ENCODE measurements around the gene VIPR2. TPM values are rescaled to one million over a fixed set of nuclear protein-coding genes. Genes with fewer than 3 reads are reported as not detected.

Gene VIPR2
- total and polyA plus RNA-seq, 8 donors = 3.7 to 13.7 (median 10.6) TPM

DNA sequence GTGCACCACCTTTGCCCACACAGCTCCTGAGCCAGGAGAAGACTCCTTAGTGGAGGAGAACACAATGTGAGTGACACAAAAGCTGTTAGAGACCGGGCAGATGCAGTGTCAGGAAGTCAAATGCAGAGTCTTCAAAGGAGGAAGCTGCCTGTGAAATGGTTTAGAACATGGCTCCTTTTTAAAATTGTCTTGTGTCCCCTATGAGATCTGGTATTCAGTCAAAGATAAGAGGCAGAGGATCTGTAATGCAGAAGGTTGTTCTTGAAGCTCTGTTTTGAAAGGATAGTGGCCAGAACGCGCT, 133.0 kb downstream of the VIPR2 start:
- no peak for FAIRE-seq
- no peaks in the 10 kb centered on the region for H3K27me3 ChIP-seq

DNA sequence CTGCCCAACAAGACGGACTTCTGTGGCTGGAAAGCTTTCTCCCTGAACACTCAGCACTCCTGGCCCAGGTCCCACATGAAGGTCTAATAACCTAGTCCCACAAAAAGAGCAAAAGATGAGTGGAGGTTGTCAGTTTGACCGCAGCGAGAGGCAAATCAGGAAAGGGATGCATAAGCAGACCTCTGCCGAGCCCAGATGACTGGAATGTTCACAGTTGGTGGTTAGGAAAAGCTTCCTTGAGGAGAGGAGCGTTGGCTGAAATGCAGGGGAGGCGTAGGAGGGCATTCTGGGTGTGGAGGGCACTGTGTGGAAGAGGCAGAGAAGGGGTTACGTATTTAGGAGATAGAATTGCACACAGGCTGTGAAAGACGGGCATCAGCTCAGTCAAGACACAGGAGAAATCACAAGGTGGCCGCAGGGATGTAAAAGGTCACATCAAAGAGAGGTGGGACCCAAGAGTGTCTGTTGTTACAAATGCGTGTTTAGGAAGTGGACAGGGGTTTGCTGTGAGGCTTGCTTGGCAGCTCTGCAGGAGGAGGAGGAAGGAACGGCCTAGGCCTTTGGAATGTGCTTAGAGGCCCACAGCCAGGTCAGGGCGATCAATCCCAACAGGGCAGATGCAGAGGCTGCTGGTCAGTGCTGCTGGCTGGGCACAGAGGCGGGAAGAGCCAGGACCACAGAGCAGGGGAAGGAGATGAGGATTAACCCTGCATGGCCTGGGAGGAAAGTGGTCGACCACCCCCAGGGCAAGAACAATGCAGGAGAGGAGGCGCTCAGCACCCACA, 133.5 kb downstream of the VIPR2 start:
- Histone ChIP-seq H3K27ac (no peak overlapping the region), H3K4me1 (peaks cover 0 to 5% (median 5%) of the 10 kb centered on the region in 3 donors), H3K9me3 (no peaks in the 10 kb centered on the region), H3K4me3 (no peak overlapping the region), H3K36me3 (no peaks in the 10 kb centered on the region), H3K27me3 (no peaks in the 10 kb centered on the region)
- ATAC-seq = no peak
- DNase-seq = no peak
- intact Hi-C loops (cut with DNase I) = no loop called here
- TF ChIP-seq, protein P1, sequence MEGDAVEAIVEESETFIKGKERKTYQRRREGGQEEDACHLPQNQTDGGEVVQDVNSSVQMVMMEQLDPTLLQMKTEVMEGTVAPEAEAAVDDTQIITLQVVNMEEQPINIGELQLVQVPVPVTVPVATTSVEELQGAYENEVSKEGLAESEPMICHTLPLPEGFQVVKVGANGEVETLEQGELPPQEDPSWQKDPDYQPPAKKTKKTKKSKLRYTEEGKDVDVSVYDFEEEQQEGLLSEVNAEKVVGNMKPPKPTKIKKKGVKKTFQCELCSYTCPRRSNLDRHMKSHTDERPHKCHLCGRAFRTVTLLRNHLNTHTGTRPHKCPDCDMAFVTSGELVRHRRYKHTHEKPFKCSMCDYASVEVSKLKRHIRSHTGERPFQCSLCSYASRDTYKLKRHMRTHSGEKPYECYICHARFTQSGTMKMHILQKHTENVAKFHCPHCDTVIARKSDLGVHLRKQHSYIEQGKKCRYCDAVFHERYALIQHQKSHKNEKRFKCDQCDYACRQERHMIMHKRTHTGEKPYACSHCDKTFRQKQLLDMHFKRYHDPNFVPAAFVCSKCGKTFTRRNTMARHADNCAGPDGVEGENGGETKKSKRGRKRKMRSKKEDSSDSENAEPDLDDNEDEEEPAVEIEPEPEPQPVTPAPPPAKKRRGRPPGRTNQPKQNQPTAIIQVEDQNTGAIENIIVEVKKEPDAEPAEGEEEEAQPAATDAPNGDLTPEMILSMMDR (IDR thresholded peaks at IDR 0.05) = no peak
- 88 to 91% methylated on average over 15 of the region's 15 CpGs for WGBS, 2 donors
- FAIRE-seq = no peak

More for the DNA sequence above, 133.0 kb downstream of the VIPR2 start:
- Histone ChIP-seq H3K36me3 (no peaks in the 10 kb centered on the region), H3K4me1 (peaks cover 0 to 5% (median 5%) of the 10 kb centered on the region in 3 donors), H3K27ac (no peak overlapping the region), H3K9me3 (no peaks in the 10 kb centered on the region), H3K4me3 (no peak overlapping the region)
- no peak for ATAC-seq
- WGBS, 2 donors = 93 to 97% methylated on average over 3 of the region's 3 CpGs
- no peak for DNase-seq
- intact Hi-C loops (cut with DNase I) = no loop called here
- TF ChIP-seq, protein P1 (IDR thresholded peaks at IDR 0.05) = no peak

DNA sequence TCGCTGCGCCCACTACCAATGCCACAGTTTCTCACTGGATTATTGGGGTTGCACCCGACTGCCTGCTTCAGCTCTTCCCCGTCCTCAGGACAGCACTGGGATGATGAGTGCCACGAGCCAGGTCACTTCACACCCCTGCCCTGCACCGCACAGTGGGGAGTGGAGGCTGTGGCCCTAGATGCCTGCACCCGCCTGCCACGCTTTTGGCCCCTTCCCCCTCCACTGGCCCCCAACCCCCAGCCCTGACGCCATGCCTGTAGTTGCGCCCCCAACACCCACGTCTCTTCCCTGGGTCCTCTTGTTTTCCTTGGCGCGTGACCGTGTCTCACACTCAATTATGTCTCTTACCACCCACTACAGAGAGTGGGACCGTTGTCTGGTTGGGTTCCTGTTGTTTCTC, 134.3 kb downstream of the VIPR2 start:
- 93 to 96% methylated on average over 15 of the region's 15 CpGs for WGBS, 2 donors
- no peak overlapping the region for H3K4me3 ChIP-seq
- intact Hi-C loops (cut with DNase I) = no loop called here
- no peak for ATAC-seq
- FAIRE-seq = no peak
- DNase-seq = no peak
- no peaks in the 10 kb centered on the region for H3K27me3 ChIP-seq
- peaks cover 0 to 5% (median 5%) of the 10 kb centered on the region in 3 donors for H3K4me1 ChIP-seq
- no peak overlapping the region for H3K27ac ChIP-seq
- TF ChIP-seq, protein P1 (IDR thresholded peaks at IDR 0.05) = no peak
- H3K36me3 ChIP-seq = no peaks in the 10 kb centered on the region
- H3K9me3 ChIP-seq = no peaks in the 10 kb centered on the region

DNA sequence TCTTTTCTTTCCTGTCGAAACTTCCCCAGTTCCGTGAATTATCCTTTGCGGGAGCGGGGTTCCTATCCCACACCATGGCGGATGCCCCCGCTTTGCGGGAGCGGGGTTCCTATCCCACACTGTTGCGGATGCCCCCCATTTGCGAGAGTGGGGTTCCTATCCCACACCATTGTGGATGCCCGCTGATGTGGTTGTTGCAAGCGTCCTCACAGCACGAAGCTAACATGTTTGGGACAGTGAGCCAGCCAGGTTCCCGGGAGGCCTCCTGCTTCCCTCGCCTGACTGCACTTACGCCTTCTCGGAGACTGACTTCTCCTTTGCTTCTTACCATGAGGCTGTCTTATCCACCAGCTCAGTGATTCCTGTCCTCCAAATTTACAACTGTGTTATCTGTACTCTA, 134.7 kb downstream of the VIPR2 start:
- Histone ChIP-seq H3K4me3 (no peak overlapping the region), H3K36me3 (no peaks in the 10 kb centered on the region), H3K27ac (no peak overlapping the region), H3K4me1 (peaks cover 0 to 5% (median 5%) of the 10 kb centered on the region in 3 donors), H3K9me3 (no peaks in the 10 kb centered on the region), H3K27me3 (no peaks in the 10 kb centered on the region)
- no peak for DNase-seq
- intact Hi-C loops (cut with DNase I) = no loop called here
- WGBS, 2 donors = 93 to 95% methylated on average over 17 of the region's 17 CpGs
- TF ChIP-seq, protein P1 (IDR thresholded peaks at IDR 0.05) = no peak
- no peak for FAIRE-seq
- no peak for ATAC-seq

DNA sequence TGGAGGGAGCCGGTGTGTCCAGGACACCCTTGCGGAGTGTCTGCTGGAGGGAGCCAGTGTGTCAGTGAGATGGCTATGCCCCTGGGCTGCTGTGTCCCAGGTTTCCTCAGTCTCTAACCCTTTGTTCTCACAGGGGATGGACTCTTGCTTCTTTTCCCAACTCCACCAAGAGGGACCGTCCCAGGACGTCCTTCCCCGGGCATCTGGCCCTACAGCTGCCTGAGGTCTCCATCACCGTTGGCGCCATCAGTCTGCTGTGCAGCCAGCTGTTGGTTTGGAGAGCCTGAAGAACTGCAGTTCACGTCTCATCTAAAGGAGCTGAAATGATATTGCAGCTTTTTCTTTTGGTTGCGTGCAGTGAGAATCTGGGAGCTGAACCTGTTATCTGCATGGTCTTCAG, 136.2 kb downstream of the VIPR2 start:
- H3K9me3 ChIP-seq = no peaks in the 10 kb centered on the region
- H3K36me3 ChIP-seq = no peaks in the 10 kb centered on the region
- H3K4me1 ChIP-seq = peaks cover 0 to 5% (median 5%) of the 10 kb centered on the region in 3 donors
- no peaks in the 10 kb centered on the region for H3K27me3 ChIP-seq
- no peak overlapping the region for H3K27ac ChIP-seq
- no peak for ATAC-seq
- no peak overlapping the region for H3K4me3 ChIP-seq
- intact Hi-C loops (cut with DNase I) = no loop called here
- TF ChIP-seq, protein P1 (IDR thresholded peaks at IDR 0.05) = no peak
- WGBS, 2 donors = 86 to 90% methylated on average over 8 to 9 of the region's 9 CpGs
- FAIRE-seq = no peak
- DNase-seq = no peak
